GM13976 (cell line): ENCODE measurements around the gene OSBPL10.
"Not testable (repeated sequence)": the region's sequence is repeated elsewhere in the genome, so short reads cannot be mapped to it uniquely, and the experiment has no call there.

Experiments used
- DNase-seq: peaks from one replicate; pipeline ENCODE4 v3.0.0; 2012; ENCODE audit warnings: low spot score
- CTCF ChIP-seq: IDR thresholded peaks from 2 replicates; pipeline ENCODE4 v1.5.1; 2012; ENCODE audit warnings: borderline replicate concordance, mild to moderate bottlenecking; ENCODE audit not compliant: insufficient read depth; ENCODE audit errors: extremely low read depth, missing control alignments, control extremely low read depth
- in situ Hi-C: fragments of 300-500 bp; cut with MboI; formaldehyde crosslinking; loops from one replicate; pipeline ENCODE4 v1.12.0; 2022; ENCODE audit warnings: low sequenced_read_pairs, mixed read lengths, inconsistent platforms; ENCODE audit not compliant: unreplicated experiment

Gene OSBPL10

GRCh38 chr3:31696009-31696297 is 285.1 kb downstream of the OSBPL10 start:
- in situ Hi-C loops, result no loop called here
- DNase-seq, result no peak
- TF ChIP-seq CTCF, result no peak

GRCh38 chr3:31695280-31696008 is 285.6 kb downstream of the OSBPL10 start:
- peak; percentile 27 for TF ChIP-seq CTCF
- in situ Hi-C loops, result no loop called here

GRCh38 chr3:31693346-31693745 is 287.7 kb downstream of the OSBPL10 start:
- no peak for DNase-seq
- TF ChIP-seq CTCF, result no peak
- in situ Hi-C loops, result no loop called here

More at GRCh38 chr3:31695280-31696008, 285.6 kb downstream of the OSBPL10 start:
- no peak for DNase-seq

GRCh38 chr3:31692751-31693150 is 288.3 kb downstream of the OSBPL10 start:
- DNase-seq, result no peak
- in situ Hi-C loops, result no loop called here
- TF ChIP-seq CTCF, result no peak

- no peak for TF ChIP-seq CTCF
- in situ Hi-C loops, result no loop called here
- no peak for DNase-seq
Measured at GRCh38 chr3:31690771-31691170, 290.3 kb downstream of the OSBPL10 start.

- DNase-seq, in situ Hi-C loops: not testable (repeated sequence)
Measured at GRCh38 chr3:31689523-31689922, 291.5 kb downstream of the OSBPL10 start.

- no peak for TF ChIP-seq CTCF
- in situ Hi-C loops, result no loop called here
- no peak for DNase-seq
Measured at GRCh38 chr3:31688984-31689383, 292.1 kb downstream of the OSBPL10 start.
